GM13976 (cell line): ENCODE data around the gene PAPPA.

Experiments
- DNase-seq: peaks from one replicate; pipeline ENCODE4 v3.0.0; 2012; ENCODE audit warnings: low spot score
- in situ Hi-C: fragments of 300-500 bp; cut with MboI; formaldehyde crosslinking; loops from one replicate; pipeline ENCODE4 v1.12.0; 2022; ENCODE audit warnings: low sequenced_read_pairs, mixed read lengths, inconsistent platforms; ENCODE audit not compliant: unreplicated experiment
- TF ChIP-seq, protein P1 (sequence below): IDR thresholded peaks from 2 replicates; pipeline ENCODE4 v1.5.1; 2012; ENCODE audit warnings: borderline replicate concordance, mild to moderate bottlenecking; ENCODE audit not compliant: insufficient read depth; ENCODE audit errors: extremely low read depth, missing control alignments, control extremely low read depth

The PAPPA gene

DNA sequence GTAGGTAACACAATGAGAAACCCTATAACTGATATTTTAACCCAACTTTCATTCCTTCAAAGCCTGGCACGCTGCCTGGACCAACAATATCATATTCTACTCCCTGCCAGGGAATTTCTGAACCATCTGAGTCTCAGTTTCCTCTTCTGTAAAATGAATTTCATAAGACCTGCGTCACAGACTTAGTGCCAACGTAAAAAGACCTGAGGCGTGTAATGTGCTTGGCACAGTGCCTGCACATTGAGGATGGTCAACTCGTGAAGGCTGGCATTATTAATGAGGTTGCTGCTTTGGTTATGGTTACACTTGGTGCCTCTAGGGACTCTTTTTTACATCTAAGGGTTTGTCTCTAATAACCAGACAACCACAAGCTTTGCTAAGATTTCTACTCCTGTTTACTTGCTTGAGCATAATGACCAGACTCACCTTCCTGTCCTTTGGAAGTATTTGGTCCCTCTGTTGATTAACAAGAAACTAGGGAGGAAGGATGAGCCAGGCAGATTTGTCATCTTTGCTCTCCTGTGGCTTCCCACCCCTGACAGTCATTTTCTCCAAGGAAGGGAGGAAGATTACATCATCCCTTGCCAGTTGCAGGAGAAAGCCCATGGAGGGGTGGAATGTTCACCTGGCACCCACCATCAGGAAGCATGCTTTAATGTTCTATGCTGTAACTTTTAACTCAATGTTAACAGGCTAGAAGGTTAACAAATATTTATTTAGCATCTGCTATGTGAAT lies 79.0 kb downstream of the PAPPA start:
- in situ Hi-C loops, result no loop called here
- DNase-seq, result no peak

DNA sequence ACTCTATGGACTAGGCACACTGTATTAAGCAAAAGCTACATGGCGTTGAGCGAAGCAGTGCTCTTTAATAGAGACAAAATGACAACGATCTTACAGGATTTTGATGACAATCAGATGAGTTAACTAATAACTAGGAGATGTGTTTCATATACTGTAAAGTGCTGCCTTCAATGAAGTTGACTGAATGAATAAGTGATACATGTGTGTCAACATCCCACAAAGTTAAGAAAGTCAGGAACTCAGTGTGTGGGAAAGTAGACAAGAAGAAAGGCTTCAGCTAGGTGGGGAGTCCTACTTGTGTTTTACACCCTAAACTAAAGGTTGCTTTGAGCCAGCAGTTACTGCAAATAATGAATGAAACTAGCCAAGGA lies 79.6 kb downstream of the PAPPA start:
- TF ChIP-seq, protein P1, sequence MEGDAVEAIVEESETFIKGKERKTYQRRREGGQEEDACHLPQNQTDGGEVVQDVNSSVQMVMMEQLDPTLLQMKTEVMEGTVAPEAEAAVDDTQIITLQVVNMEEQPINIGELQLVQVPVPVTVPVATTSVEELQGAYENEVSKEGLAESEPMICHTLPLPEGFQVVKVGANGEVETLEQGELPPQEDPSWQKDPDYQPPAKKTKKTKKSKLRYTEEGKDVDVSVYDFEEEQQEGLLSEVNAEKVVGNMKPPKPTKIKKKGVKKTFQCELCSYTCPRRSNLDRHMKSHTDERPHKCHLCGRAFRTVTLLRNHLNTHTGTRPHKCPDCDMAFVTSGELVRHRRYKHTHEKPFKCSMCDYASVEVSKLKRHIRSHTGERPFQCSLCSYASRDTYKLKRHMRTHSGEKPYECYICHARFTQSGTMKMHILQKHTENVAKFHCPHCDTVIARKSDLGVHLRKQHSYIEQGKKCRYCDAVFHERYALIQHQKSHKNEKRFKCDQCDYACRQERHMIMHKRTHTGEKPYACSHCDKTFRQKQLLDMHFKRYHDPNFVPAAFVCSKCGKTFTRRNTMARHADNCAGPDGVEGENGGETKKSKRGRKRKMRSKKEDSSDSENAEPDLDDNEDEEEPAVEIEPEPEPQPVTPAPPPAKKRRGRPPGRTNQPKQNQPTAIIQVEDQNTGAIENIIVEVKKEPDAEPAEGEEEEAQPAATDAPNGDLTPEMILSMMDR, result no peak
- in situ Hi-C loops, result no loop called here
- DNase-seq, result no peak

More for the DNA sequence above, 79.0 kb downstream of the PAPPA start:
- TF ChIP-seq, protein P1, result no peak

DNA sequence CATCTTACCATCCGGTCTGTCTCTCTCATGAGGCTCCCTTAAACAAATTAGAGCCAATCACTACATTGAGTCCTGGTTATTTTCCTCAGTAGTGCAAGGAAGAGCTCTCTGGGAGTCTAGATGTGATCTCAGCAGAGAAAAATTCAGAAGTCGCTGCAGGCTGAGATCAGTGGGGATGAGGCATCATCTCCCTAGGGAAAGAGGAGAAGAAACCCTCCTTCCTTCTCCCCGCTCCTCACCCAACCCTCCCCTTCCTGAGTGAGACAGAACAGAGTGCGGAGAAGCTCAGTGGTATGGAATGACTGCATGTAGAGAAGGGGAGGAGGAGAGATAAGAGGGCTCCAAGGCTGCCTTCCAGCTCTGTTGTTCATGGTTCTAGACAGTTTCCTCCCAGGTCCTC lies 80.5 kb downstream of the PAPPA start:
- DNase-seq, result no peak
- in situ Hi-C loops, result no loop called here
- TF ChIP-seq, protein P1, result no peak

DNA sequence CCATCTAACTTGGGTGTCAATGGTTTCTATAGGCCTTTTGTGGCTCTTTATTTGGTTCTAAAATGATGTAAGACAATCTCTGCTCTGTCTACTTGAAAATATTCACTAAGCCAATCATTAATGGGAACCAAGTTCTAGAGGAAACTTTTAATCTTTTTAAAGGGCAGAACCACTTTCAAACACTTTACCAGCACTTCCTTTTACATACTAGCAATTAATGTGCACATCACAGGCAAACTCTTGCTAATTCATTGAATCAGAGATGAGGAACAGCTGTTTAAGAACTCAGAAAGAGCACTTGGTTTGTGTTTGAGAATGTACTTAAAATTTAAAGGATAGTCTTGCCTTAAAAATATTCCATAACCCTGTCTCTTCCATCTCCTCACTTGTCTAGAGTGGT lies 83.4 kb downstream of the PAPPA start:
- TF ChIP-seq, protein P1, result no peak
- in situ Hi-C loops, result no loop called here
- DNase-seq, result no peak

DNA sequence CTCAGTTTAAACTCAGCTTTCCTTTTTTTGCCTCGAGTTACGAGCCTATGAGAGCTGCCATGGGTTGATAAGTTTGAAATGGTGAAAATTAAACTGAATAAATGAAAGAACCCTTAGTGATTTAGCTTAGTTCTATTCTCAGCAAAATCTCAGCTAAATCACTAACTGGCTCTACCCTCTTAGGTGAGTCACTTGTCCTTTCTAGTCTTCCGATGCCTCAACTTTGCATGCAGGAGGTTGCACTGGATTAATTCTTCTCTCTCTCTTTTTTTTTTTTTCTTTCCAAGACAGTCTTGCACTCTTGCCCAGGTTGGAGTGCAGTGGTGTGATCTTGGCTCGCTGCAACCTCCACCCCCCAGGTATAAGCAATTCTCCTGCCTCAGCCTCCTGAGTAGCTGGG lies 83.9 kb downstream of the PAPPA start:
- DNase-seq, result no peak
- in situ Hi-C loops, result no loop called here
- TF ChIP-seq, protein P1, result no peak

DNA sequence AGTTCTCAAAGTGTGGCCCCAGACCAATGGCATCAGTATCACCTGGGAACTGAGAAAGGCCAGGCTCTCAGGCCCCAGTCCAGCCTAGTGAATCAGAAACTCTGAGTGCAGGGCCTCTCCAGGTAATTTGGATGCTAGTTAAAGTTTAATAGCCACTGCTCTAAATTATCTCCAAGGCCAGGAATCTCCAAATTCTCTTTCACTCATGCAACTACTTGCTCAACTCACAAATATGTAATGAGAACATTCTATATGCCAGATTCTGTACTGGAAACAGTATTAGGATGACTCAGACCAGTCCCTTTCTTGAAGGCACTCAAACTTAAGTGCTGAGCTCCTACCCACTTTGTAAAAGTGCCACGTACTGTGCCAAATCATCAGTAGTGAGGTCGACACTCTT lies 84.6 kb downstream of the PAPPA start:
- in situ Hi-C loops, result no loop called here
- no peak for DNase-seq
- TF ChIP-seq, protein P1, result no peak
